H54 (cell line): ENCODE data around the gene PTPRR.
"Not testable (repeated sequence)": the region's sequence is repeated elsewhere in the genome, so short reads cannot be mapped to it uniquely, and the experiment has no call there.

Source experiments
- DNase-seq: peaks from one replicate; pipeline ENCODE4 v3.0.0; 2011; ENCODE audit warnings: low spot score, mixed read lengths; ENCODE audit not compliant: insufficient read length
- FAIRE-seq: peaks from 3 replicates; lab custom pipeline; 2011; peaks lifted over from hg19 to GRCh38; lab: Jason Lieb, UNC
- POLR2A ChIP-seq: IDR thresholded peaks from 2 replicates; pipeline ENCODE4 v1.6.1; 2011; ENCODE audit warnings: low read depth, mild to moderate bottlenecking, low read length

Gene PTPRR

GRCh38 chr12:70812136-70812535 lies 108.4 kb downstream of the PTPRR start:
- FAIRE-seq (no peak), DNase-seq (no peak)
- TF ChIP-seq POLR2A, result no peak

- DNase-seq (no peak), FAIRE-seq (no peak)
- no peak for TF ChIP-seq POLR2A
Measured at GRCh38 chr12:70809887-70810286, 110.7 kb downstream of the PTPRR start.

- not testable (repeated sequence) for FAIRE-seq, DNase-seq
Measured at GRCh38 chr12:70807993-70808392, 112.5 kb downstream of the PTPRR start.

GRCh38 chr12:70806827-70807226 lies 113.7 kb downstream of the PTPRR start:
- DNase-seq (no peak), FAIRE-seq (no peak)
- TF ChIP-seq POLR2A, result no peak

- FAIRE-seq (no peak), DNase-seq (no peak)
- no peak for TF ChIP-seq POLR2A
Measured at GRCh38 chr12:70806043-70806442, 114.5 kb downstream of the PTPRR start.

- no peak for TF ChIP-seq POLR2A
- DNase-seq (no peak), FAIRE-seq (no peak)
Measured at GRCh38 chr12:70798016-70798783, 122.3 kb downstream of the PTPRR start.

GRCh38 chr12:70796989-70797388 lies 123.5 kb downstream of the PTPRR start:
- DNase-seq (no peak), FAIRE-seq (no peak)
- no peak for TF ChIP-seq POLR2A

- FAIRE-seq (no peak), DNase-seq (no peak)
- TF ChIP-seq POLR2A, result no peak
Measured at GRCh38 chr12:70795608-70796007, 124.9 kb downstream of the PTPRR start.

GRCh38 chr12:70794131-70794530 lies 126.4 kb downstream of the PTPRR start:
- DNase-seq, result no peak

GRCh38 chr12:70788774-70789173 lies 131.8 kb downstream of the PTPRR start:
- FAIRE-seq (no peak), DNase-seq (no peak)
- TF ChIP-seq POLR2A, result no peak

More at GRCh38 chr12:70794131-70794530, 126.4 kb downstream of the PTPRR start:
- no peak for FAIRE-seq
- TF ChIP-seq POLR2A, result no peak

- no peak for TF ChIP-seq POLR2A
- FAIRE-seq, result no peak
- DNase-seq, result no peak
Measured at GRCh38 chr12:70787612-70788011, 132.9 kb downstream of the PTPRR start.

GRCh38 chr12:70785896-70786295 lies 134.6 kb downstream of the PTPRR start:
- DNase-seq, result no peak
- no peak for TF ChIP-seq POLR2A
- no peak for FAIRE-seq

- no peak for TF ChIP-seq POLR2A
- FAIRE-seq, result no peak
- DNase-seq, result no peak
Measured at GRCh38 chr12:70784042-70784668, 136.4 kb downstream of the PTPRR start.

- FAIRE-seq (no peak), DNase-seq (no peak)
- no peak for TF ChIP-seq POLR2A
Measured at GRCh38 chr12:70783455-70783854, 137.1 kb downstream of the PTPRR start.

GRCh38 chr12:70779250-70779649 lies 141.3 kb downstream of the PTPRR start:
- no peak for TF ChIP-seq POLR2A
- DNase-seq, result no peak
- FAIRE-seq, result no peak

- DNase-seq, result no peak
Measured at GRCh38 chr12:70774055-70774454, 146.5 kb downstream of the PTPRR start.

More at GRCh38 chr12:70774055-70774454, 146.5 kb downstream of the PTPRR start:
- no peak for FAIRE-seq
- no peak for TF ChIP-seq POLR2A
